ENCODE data around the gene NDUFC1. TPM values are rescaled to one million over a fixed set of nuclear protein-coding genes. Genes with fewer than 3 reads are reported as not detected.

NDUFC1 gene
- total and polyA plus RNA-seq, 2 of the 8 experiments (the other 6 are each of a cell fraction or from before 2014, with no cell fraction given), result 41.9 to 62.0 TPM

DNA sequence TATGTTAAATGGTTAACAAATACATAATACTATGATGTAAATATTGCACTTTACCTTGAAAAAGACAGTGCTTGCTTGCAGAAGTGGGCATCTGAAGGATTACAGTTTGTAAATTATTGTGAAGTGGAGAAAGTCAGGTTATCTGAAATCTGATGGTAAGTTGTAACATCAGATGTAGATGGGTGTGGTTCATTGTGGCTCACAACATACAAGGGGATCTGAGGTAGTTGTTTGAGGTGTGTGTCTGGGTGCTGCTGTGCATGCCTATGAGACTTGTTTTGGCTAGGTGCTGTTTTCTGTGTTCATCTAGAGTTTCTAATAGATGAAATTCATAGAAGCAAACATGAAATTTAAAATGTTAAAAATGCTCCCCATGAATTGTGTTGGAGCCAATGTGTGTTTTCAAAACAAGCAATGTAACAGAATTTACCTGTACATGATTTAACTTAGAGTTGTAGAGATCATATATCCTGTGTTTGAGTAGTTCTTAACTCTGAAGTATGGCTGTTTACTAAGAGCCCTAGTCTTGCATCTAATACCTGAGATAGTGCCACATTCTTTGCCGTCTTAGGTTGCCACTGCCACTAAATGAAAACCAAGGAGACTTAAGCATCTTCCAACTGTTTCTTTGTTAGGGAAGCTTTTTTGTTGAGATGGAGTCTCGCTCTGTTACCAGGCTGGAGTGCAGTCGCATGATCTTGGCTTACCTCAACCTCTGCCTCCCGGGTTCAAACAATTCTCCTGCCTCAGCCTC lies 11.9 kb upstream of the NDUFC1 start:
- Histone ChIP-seq H3K4me1 (replicated peaks in 1 of 4; ENCODE audit: control insufficient read depth in 3 of 4, insufficient read depth in 4 of 4, low read length in 3 of 4) (peaks cover 5 to 10% (median 5%) of the 10 kb centered on the region in 4 experiments), H2BK5ac (ENCODE audit: low read depth, low read length) (no peak overlapping the region), H4K8ac (ENCODE audit: extremely low read depth, insufficient read depth, low read length) (no peak overlapping the region), H3K79me2 (ENCODE audit: control insufficient read depth in 1 of 2, insufficient read depth in 2 of 2, low read length in 2 of 2) (peaks cover 44 to 99% of the 10 kb centered on the region in 2 experiments), H3K79me1 (ENCODE audit: low read depth, low read length) (no peaks in the 10 kb centered on the region), H2AK5ac (ENCODE audit: low read depth, low read length) (no peak overlapping the region), H2BK20ac (ENCODE audit: low read length) (no peak overlapping the region), H3K4me2 (ENCODE audit: insufficient read depth in 1 of 2, low read depth in 2 of 2, low read length in 2 of 2) (peak overlapping the region; percentile 5 to 34; a peak in 2 of 4 replicates), H2BK120ac (replicated peaks; ENCODE audit: low read depth, low read length) (peak overlapping the region; percentile 61), H3K18ac (ENCODE audit: extremely low read depth, low read length) (no peak overlapping the region), H4K91ac (replicated peaks; ENCODE audit: insufficient read length, low read length) (no peak overlapping the region), H3K23me2 (ENCODE audit: low read depth, low read length) (no peaks in the 10 kb centered on the region), H3K27ac (ENCODE audit: low read depth, low read length) (no peak overlapping the region), H3K9me3 (ENCODE audit: insufficient read depth in 2 of 2, low read depth in 1 of 2, low read length in 1 of 2) (no peaks in the 10 kb centered on the region), H3K14ac (ENCODE audit: insufficient read length) (no peak overlapping the region), H2BK12ac (ENCODE audit: low read depth, low read length) (no peak overlapping the region), H3K9ac (replicated peaks in 1 of 4; ENCODE audit: extremely low read depth in 1 of 4, low read depth in 3 of 4, low read length in 3 of 4) (no peak overlapping the region), H4K20me1 (replicated peaks in 1 of 2; ENCODE audit: control insufficient read depth in 1 of 2, insufficient read depth in 2 of 2, low read length in 2 of 2) (peaks cover 11 to 17% of the 10 kb centered on the region in 2 experiments), H3K4ac (replicated peaks; ENCODE audit: insufficient read length, low read depth, low read length) (no peak overlapping the region), H2AFZ (ENCODE audit: low read length) (no peak overlapping the region), H4K5ac (ENCODE audit: insufficient read length, low read depth, low read length) (no peak overlapping the region), H3K36me3 (ENCODE audit: control insufficient read depth in 2 of 4, insufficient read depth in 4 of 4, low read length in 3 of 4) (no peaks in the 10 kb centered on the region), H3K56ac (replicated peaks; ENCODE audit: insufficient read length, low read depth, low read length) (no peak overlapping the region), H3K4me3 (ENCODE audit: extremely low read depth in 1 of 4, insufficient read depth in 2 of 4, low read depth in 3 of 4, low read length in 4 of 4) (peak overlapping the region in 1 of 4 experiments; percentile 28; a peak in 1 of 8 replicates), H3K27me3 (replicated peaks in 1 of 4; ENCODE audit: control insufficient read depth in 3 of 4, extremely low read depth in 1 of 4, insufficient read depth in 3 of 4, low read length in 3 of 4) (no peaks in the 10 kb centered on the region), H2BK15ac (ENCODE audit: low read length) (0 out of 2 replicates have a peak overlapping the region, but pooled peaks have one; percentile 49), H3K23ac (ENCODE audit: insufficient read length) (no peak overlapping the region)
- WGBS, 2 experiments (ENCODE audit: extremely low coverage in 1 of 2, insufficient coverage in 1 of 2, insufficient read length in 1 of 2, insufficient replicate concordance in 2 of 2, low coverage in 1 of 2, low lambda C conversion rate in 2 of 2, missing lambda C conversion rate in 1 of 2), result 53% methylated on average over 4 of the region's 4 CpGs; no CpG with 5 or more reads in 1 of the 2 experiments
- FAIRE-seq (peak; percentile 28), DNase-seq (ENCODE audit: low read depth in 1 of 2, low spot score in 2 of 2) (no peak)
- ChIA-PET CTCF (ENCODE audit: partially characterized antibody) (interaction anchor here (0.8 to 1.3 kb wide), 2 partner anchors 14 to 284 kb away, joined by 3 read pairs; no protein-coding TSS in a partner anchor), POLR2A (ENCODE audit: partially characterized antibody) (interaction anchor here (0.6 to 0.9 kb wide), 3 partner anchors 11 to 368 kb away, joined by 3 read pairs; partner anchors contain the start of gene NAA15)
- TF ChIP-seq TEAD4 (IDR thresholded peaks at IDR 0.05; ENCODE audit: low read depth, low read length), result 0 out of 2 replicates have a peak, but pooled peaks have one; percentile 35
- no peak for TF ChIP-seq SP2 (IDR thresholded peaks at IDR 0.05; ENCODE audit: low read length)
